ENCODE data around the gene KRT3.

The KRT3 gene

DNA sequence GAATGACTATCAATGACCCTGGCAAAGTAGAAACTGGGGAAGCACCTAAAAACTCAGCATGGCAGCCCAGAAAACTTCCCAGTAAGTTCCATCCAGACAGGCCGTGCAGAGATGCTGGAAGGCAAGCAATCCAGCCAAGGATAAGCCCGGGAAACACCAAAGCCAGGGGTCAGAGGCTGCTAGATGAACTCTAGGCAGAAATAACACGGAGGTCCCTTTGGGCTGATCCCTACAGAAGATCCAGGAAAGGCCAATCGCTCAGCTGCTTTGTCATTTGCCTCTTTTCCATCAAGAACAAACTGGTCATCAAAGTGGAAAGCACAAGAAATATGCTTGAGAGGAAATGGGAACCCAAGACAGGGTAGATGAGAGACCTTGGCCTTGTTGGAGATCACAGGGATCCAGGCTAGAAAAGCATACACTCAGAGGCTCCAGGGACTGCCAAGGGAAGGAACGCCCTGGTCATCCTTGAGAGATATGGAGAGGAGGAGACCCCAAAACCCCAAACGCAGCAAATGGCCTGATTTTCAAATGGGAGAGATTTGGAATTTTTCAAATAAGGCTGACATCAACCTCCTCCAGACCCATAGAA is 31.7 kb upstream of the KRT3 start (continued):
- TF ChIP-seq ZNF565 (CRISPR knock-in tag; conservative IDR thresholded peaks at IDR 0.05; ENCODE audit: low read depth): no peak

DNA sequence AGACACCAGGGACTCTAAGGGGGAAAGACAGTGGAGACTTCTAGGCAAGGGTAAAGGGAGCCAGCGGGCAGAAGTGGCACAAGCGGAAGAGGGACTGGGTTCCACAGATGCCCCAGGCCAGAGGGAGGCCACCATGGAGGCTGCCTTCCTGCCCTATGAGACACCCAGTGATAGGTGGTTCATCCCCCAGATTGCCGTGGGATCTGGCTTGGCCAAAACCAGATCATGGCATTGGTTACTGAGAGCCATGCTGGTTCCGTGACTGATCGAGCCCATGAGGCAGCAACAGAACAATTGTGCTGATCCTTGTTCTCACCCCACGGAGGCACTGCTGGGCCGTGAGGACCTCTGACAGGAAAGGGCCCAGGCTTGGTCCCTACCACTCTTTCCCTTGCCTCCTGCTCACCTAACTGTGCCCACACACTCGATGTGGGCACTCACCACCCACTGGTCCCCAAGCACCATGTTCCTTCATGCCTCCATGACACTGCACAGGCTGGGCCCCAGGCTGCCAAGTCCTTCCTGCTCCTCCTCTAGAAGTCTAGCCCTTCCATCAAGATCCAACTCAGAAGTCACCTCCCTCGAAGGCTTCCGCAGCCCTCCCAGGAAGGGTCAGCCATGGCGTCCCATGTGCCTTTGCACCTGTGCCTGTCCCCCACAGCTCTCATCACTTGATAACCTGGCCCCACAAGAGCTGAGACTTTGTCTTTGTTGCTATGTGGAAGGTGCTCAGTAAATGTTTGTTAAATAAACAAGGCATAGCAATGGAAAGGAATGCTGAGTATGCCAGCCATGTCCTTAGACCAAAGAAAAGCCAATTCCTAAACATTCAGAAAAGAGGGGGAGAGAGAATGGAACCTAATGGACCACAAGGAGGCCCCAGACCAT is 30.9 kb upstream of the KRT3 start:
- no peak for ATAC-seq
- TF ChIP-seq GLIS3 (CRISPR knock-in tag; IDR thresholded peaks at IDR 0.05) (no peak), ZFP30 (CRISPR knock-in tag; IDR thresholded peaks at IDR 0.05) (no peak), ZC3H10 (CRISPR knock-in tag; IDR thresholded peaks at IDR 0.05) (no peak), RARB (CRISPR knock-in tag; IDR thresholded peaks at IDR 0.05) (no peak), PPARA (CRISPR knock-in tag; IDR thresholded peaks at IDR 0.05; ENCODE audit: borderline replicate concordance) (no peak), ARNTL (CRISPR knock-in tag; IDR thresholded peaks at IDR 0.05; ENCODE audit: borderline replicate concordance, low read depth) (no peak), ESRRG (CRISPR knock-in tag; IDR thresholded peaks at IDR 0.05) (no peak), ZNF8 (CRISPR knock-in tag; IDR thresholded peaks at IDR 0.05) (no peak), ISL1 (CRISPR knock-in tag; IDR thresholded peaks at IDR 0.05) (no peak), SNAI2 (CRISPR knock-in tag; IDR thresholded peaks at IDR 0.05) (no peak), ZNF70 (CRISPR knock-in tag; IDR thresholded peaks at IDR 0.05) (no peak)
- TF ChIP-seq, protein P1, sequence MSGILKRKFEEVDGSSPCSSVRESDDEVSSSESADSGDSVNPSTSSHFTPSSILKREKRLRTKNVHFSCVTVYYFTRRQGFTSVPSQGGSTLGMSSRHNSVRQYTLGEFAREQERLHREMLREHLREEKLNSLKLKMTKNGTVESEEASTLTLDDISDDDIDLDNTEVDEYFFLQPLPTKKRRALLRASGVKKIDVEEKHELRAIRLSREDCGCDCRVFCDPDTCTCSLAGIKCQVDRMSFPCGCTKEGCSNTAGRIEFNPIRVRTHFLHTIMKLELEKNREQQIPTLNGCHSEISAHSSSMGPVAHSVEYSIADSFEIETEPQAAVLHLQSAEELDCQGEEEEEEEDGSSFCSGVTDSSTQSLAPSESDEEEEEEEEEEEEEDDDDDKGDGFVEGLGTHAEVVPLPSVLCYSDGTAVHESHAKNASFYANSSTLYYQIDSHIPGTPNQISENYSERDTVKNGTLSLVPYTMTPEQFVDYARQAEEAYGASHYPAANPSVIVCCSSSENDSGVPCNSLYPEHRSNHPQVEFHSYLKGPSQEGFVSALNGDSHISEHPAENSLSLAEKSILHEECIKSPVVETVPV (CRISPR knock-in tag; IDR thresholded peaks at IDR 0.05): no peak
- TF ChIP-seq, protein P2, sequence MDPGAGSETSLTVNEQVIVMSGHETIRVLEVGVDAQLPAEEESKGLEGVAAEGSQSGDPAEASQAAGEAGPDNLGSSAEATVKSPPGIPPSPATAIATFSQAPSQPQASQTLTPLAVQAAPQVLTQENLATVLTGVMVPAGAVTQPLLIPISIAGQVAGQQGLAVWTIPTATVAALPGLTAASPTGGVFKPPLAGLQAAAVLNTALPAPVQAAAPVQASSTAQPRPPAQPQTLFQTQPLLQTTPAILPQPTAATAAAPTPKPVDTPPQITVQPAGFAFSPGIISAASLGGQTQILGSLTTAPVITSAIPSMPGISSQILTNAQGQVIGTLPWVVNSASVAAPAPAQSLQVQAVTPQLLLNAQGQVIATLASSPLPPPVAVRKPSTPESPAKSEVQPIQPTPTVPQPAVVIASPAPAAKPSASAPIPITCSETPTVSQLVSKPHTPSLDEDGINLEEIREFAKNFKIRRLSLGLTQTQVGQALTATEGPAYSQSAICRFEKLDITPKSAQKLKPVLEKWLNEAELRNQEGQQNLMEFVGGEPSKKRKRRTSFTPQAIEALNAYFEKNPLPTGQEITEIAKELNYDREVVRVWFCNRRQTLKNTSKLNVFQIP (CRISPR knock-in tag; IDR thresholded peaks at IDR 0.05; ENCODE audit: borderline replicate concordance, low read depth): no peak
- TF ChIP-seq, protein P3, sequence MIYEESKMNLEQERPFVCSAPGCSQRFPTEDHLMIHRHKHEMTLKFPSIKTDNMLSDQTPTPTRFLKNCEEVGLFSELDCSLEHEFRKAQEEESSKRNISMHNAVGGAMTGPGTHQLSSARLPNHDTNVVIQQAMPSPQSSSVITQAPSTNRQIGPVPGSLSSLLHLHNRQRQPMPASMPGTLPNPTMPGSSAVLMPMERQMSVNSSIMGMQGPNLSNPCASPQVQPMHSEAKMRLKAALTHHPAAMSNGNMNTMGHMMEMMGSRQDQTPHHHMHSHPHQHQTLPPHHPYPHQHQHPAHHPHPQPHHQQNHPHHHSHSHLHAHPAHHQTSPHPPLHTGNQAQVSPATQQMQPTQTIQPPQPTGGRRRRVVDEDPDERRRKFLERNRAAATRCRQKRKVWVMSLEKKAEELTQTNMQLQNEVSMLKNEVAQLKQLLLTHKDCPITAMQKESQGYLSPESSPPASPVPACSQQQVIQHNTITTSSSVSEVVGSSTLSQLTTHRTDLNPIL (CRISPR knock-in tag; IDR thresholded peaks at IDR 0.05; ENCODE audit: low read depth): no peak

DNA sequence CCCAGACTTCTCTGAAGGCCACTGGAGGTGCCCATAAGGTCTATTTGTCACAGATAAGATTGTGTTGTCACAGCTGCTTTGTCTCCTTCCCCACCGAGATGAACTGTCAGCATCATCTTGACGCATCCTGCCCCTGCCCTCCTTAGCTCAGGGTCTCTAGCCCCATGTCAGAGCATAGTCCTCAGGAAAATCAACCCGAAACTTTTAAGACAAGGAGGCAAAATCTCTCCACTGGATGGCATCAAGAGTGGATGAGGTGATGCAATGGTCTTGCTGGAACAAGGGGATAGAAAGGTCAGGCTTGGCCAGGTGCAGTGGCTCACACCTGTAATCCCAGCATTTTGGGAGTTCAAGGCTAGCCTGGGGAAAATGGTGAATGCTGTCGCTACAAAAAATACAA is 30.0 kb upstream of the KRT3 start:
- TF ChIP-seq, protein P2 (CRISPR knock-in tag; IDR thresholded peaks at IDR 0.05; ENCODE audit: borderline replicate concordance, low read depth): no peak
- TF ChIP-seq GLIS3 (CRISPR knock-in tag; IDR thresholded peaks at IDR 0.05) (no peak), ARNTL (CRISPR knock-in tag; IDR thresholded peaks at IDR 0.05; ENCODE audit: borderline replicate concordance, low read depth) (no peak), ESRRG (CRISPR knock-in tag; IDR thresholded peaks at IDR 0.05) (no peak), RARB (CRISPR knock-in tag; IDR thresholded peaks at IDR 0.05) (no peak), TCF4 (CRISPR knock-in tag; IDR thresholded peaks at IDR 0.05; ENCODE audit: borderline replicate concordance) (no peak), ZNF8 (CRISPR knock-in tag; IDR thresholded peaks at IDR 0.05) (no peak), ZNF70 (CRISPR knock-in tag; IDR thresholded peaks at IDR 0.05) (no peak), ISL1 (CRISPR knock-in tag; IDR thresholded peaks at IDR 0.05) (no peak), ZFP3 (CRISPR knock-in tag; IDR thresholded peaks at IDR 0.05) (no peak), PATZ1 (CRISPR knock-in tag; IDR thresholded peaks at IDR 0.05; ENCODE audit: borderline replicate concordance) (no peak), TOX (CRISPR knock-in tag; IDR thresholded peaks at IDR 0.05; ENCODE audit: borderline replicate concordance) (no peak), ZNF565 (CRISPR knock-in tag; conservative IDR thresholded peaks at IDR 0.05; ENCODE audit: low read depth) (no peak)
- TF ChIP-seq, protein P1 (CRISPR knock-in tag; IDR thresholded peaks at IDR 0.05): no peak
- TF ChIP-seq, protein P3 (CRISPR knock-in tag; IDR thresholded peaks at IDR 0.05; ENCODE audit: low read depth): no peak
- TF ChIP-seq, protein P4, sequence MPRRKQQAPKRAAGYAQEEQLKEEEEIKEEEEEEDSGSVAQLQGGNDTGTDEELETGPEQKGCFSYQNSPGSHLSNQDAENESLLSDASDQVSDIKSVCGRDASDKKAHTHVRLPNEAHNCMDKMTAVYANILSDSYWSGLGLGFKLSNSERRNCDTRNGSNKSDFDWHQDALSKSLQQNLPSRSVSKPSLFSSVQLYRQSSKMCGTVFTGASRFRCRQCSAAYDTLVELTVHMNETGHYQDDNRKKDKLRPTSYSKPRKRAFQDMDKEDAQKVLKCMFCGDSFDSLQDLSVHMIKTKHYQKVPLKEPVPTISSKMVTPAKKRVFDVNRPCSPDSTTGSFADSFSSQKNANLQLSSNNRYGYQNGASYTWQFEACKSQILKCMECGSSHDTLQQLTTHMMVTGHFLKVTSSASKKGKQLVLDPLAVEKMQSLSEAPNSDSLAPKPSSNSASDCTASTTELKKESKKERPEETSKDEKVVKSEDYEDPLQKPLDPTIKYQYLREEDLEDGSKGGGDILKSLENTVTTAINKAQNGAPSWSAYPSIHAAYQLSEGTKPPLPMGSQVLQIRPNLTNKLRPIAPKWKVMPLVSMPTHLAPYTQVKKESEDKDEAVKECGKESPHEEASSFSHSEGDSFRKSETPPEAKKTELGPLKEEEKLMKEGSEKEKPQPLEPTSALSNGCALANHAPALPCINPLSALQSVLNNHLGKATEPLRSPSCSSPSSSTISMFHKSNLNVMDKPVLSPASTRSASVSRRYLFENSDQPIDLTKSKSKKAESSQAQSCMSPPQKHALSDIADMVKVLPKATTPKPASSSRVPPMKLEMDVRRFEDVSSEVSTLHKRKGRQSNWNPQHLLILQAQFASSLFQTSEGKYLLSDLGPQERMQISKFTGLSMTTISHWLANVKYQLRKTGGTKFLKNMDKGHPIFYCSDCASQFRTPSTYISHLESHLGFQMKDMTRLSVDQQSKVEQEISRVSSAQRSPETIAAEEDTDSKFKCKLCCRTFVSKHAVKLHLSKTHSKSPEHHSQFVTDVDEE (CRISPR knock-in tag; IDR thresholded peaks at IDR 0.05): no peak
- ATAC-seq: no peak

Data from SK-N-SH treated with all-trans-retinoic acid at 6 μM for 48 hours (cell line).